Gastroesophageal sphincter (tissue), 3 donors: ENCODE results near the gene ADAMTSL3.

Source experiments
- CTCF ChIP-seq, 4 experiments: fragments of 200-600 bp in 2 of 4; fragments of 450-650 bp in 2 of 4; sonication (generic) in 1 of 4; IDR thresholded peaks; one replicate each; pipeline ENCODE4 v1.5.1; 2017 to 2019; ENCODE audit warnings: antibody characterized with exemption in 4 of 4, mild to moderate bottlenecking in 2 of 4, moderate library complexity in 2 of 4
- POLR2AphosphoS5 ChIP-seq: sonication (generic); formaldehyde crosslinking; IDR thresholded peaks from one replicate; pipeline ENCODE4 v1.6.1; 2017; ENCODE audit warnings: antibody characterized with exemption

- no peak for TF ChIP-seq POLR2AphosphoS5
- TF ChIP-seq CTCF (IDR thresholded peaks at IDR 0.05), result no peak
Measured at GRCh38 chr15:83961311-83961710, 307.4 kb downstream of the ADAMTSL3 start.
